IMR-90 (cell line): Measurements from ENCODE around the gene ISOC2. TPM values are rescaled to one million over a fixed set of nuclear protein-coding genes. Genes with fewer than 3 reads are reported as not detected.

Experiments
- ATAC-seq: fragments of 200-7000 bp; cut with Tn5 transposase; 2 replicates; pipeline ENCODE4 v1.9.1; 2020; ENCODE audit warnings: low read depth, mild to moderate bottlenecking, moderate library complexity
- BruUV-seq: library from RNA; stranded (reverse); fragments of 400-500 nt; replicated peaks from 2 replicates; lab custom pipeline; 2021; lab: Mats Ljungman, UMichigan
- CTCF ChIA-PET: fragments of 300-600 bp; formaldehyde crosslinking; extraction: SDS; loops from one replicate; lab custom pipeline; 2021; ENCODE audit warnings: antibody characterized with exemption; lab: Yijun Ruan, JAX
- POLR2A ChIA-PET: fragments of 300-600 bp; sonication (Branson Sonifier 250); formaldehyde crosslinking; loops from one replicate; lab custom pipeline; 2022; ENCODE audit warnings: antibody characterized with exemption; ENCODE audit not compliant: unreplicated experiment; lab: Charles Lee
- DNase-seq: peaks from one replicate; pipeline ENCODE4 v3.0.0; 2013
- H2AFZ ChIP-seq: replicated peaks from 2 replicates; pipeline ENCODE3; 2013; ENCODE audit warnings: low read length, mild to moderate bottlenecking; ENCODE audit not compliant: poor library complexity
- H2AK5ac ChIP-seq: 2 replicates; pipeline ENCODE4 v1.6.1; 2013; ENCODE audit warnings: low read depth, low read length, inconsistent platforms
- H2AK9ac ChIP-seq: replicated peaks from 2 replicates; pipeline ENCODE3; 2013; ENCODE audit warnings: mild to moderate bottlenecking, low read depth, low read length, moderate library complexity; ENCODE audit not compliant: poor library complexity
- H2BK120ac ChIP-seq: 2 replicates; pipeline ENCODE4 v1.6.1; 2013; ENCODE audit warnings: low read depth, low read length, inconsistent platforms
- H2BK15ac ChIP-seq: 3 replicates; pipeline ENCODE4 v1.6.1; 2013; ENCODE audit warnings: low read depth, low read length, inconsistent platforms
- H2BK20ac ChIP-seq: 2 replicates; pipeline ENCODE4 v1.6.1; 2013; ENCODE audit warnings: low read depth, mild to moderate bottlenecking, inconsistent platforms, low read length, moderate library complexity
- H2BK5ac ChIP-seq: 2 replicates; pipeline ENCODE4 v1.6.1; 2013; ENCODE audit warnings: mild to moderate bottlenecking, low read depth, low read length, inconsistent platforms; ENCODE audit not compliant: poor library complexity, severe bottlenecking
- H3K14ac ChIP-seq: replicated peaks from 2 replicates; pipeline ENCODE4 v1.6.1; 2013; ENCODE audit warnings: low read depth, low read length, inconsistent platforms
- H3K18ac ChIP-seq: 2 replicates; pipeline ENCODE4 v1.6.1; 2013; ENCODE audit warnings: low read depth, low read length, control low read depth
- H3K23ac ChIP-seq: 2 replicates; pipeline ENCODE4 v1.6.1; 2013; ENCODE audit warnings: low read depth, low read length, inconsistent platforms
- H3K27ac ChIP-seq: 2 replicates; pipeline ENCODE4 v1.5.1; 2013; ENCODE audit warnings: mild to moderate bottlenecking, control low read depth, low read length; ENCODE audit not compliant: insufficient read depth
- H3K27me3 ChIP-seq: 2 replicates; pipeline ENCODE4 v1.6.1; 2013; ENCODE audit warnings: low read length; ENCODE audit not compliant: control insufficient read depth, insufficient read depth
- H3K36me3 ChIP-seq: 2 replicates; pipeline ENCODE4 v1.6.1; 2013; ENCODE audit warnings: low read length, mixed read lengths; ENCODE audit not compliant: control insufficient read depth, insufficient read depth
- H3K4ac ChIP-seq: 2 replicates; pipeline ENCODE4 v1.6.1; 2013; ENCODE audit warnings: low read depth, low read length, inconsistent platforms
- H3K4me1 ChIP-seq: 2 replicates; pipeline ENCODE4 v1.6.1; 2013; ENCODE audit warnings: low read length, mixed read lengths; ENCODE audit not compliant: control insufficient read depth, insufficient read depth
- H3K4me2 ChIP-seq: 2 replicates; pipeline ENCODE4 v1.6.1; 2013; ENCODE audit warnings: low read depth, mild to moderate bottlenecking, control low read depth, low read length, moderate library complexity
- H3K4me3 ChIP-seq: 2 replicates; pipeline ENCODE4 v1.5.1; 2013; ENCODE audit warnings: low read depth, mild to moderate bottlenecking, control low read depth, low read length, moderate library complexity; ENCODE audit not compliant: insufficient read depth
- H3K56ac ChIP-seq: 2 replicates; pipeline ENCODE4 v1.6.1; 2013; ENCODE audit warnings: low read length, inconsistent platforms; ENCODE audit not compliant: insufficient read depth; ENCODE audit errors: extremely low read depth
- H3K79me1 ChIP-seq, 2 experiments: 2 replicates each; pipeline ENCODE4 v1.6.1; 2013; ENCODE audit warnings: low read length in 2 of 2, inconsistent platforms in 1 of 2, low read depth in 1 of 2
- H3K9ac ChIP-seq: 2 replicates; pipeline ENCODE4 v1.6.1; 2013; ENCODE audit warnings: low read depth, low read length, control low read depth
- H3K9me1 ChIP-seq: 2 replicates; pipeline ENCODE4 v1.6.1; 2013; ENCODE audit warnings: low read length, inconsistent platforms; ENCODE audit not compliant: insufficient read depth
- H3K9me3 ChIP-seq: 2 replicates; pipeline ENCODE4 v1.6.1; 2013; ENCODE audit warnings: low read length; ENCODE audit not compliant: control insufficient read depth, insufficient read depth
- H4K20me1 ChIP-seq: 2 replicates; pipeline ENCODE4 v1.6.1; 2013; ENCODE audit warnings: low read length, inconsistent platforms; ENCODE audit not compliant: insufficient read depth
- H4K5ac ChIP-seq: 2 replicates; pipeline ENCODE4 v1.6.1; 2013; ENCODE audit warnings: mild to moderate bottlenecking, low read depth, low read length, control low read depth
- H4K8ac ChIP-seq, 2 experiments: 2 replicates each; pipeline ENCODE4 v1.6.1; 2013; ENCODE audit warnings: low read depth in 2 of 2, low read length in 2 of 2, control low read depth in 1 of 2, inconsistent platforms in 1 of 2
- H4K91ac ChIP-seq: 2 replicates; pipeline ENCODE4 v1.6.1; 2013; ENCODE audit warnings: low read depth, low read length, inconsistent platforms; ENCODE audit not compliant: insufficient read depth
- BHLHE40 ChIP-seq: fragments of 150-350 bp; IDR thresholded peaks from 2 replicates; pipeline ENCODE4 v1.6.1; 2016; ENCODE audit warnings: mild to moderate bottlenecking, low read depth, low read length
- MAZ ChIP-seq: IDR thresholded peaks from 2 replicates; pipeline ENCODE4 v1.6.1; 2012; ENCODE audit warnings: low read depth, mild to moderate bottlenecking, low read length, improper control_type of control experiment, moderate library complexity, borderline replicate concordance
- MXI1 ChIP-seq: IDR thresholded peaks from 2 replicates; pipeline ENCODE4 v1.6.1; 2012; ENCODE audit warnings: low read depth, mild to moderate bottlenecking, low read length, moderate library complexity, borderline replicate concordance
- RAD21 ChIP-seq: IDR thresholded peaks from 2 replicates; pipeline ENCODE4 v1.6.1; 2012; ENCODE audit warnings: low read length, improper control_type of control experiment
- SMC3 ChIP-seq: fragments of 150-350 bp; IDR thresholded peaks from 2 replicates; pipeline ENCODE4 v1.6.1; 2016; ENCODE audit warnings: low read depth, mild to moderate bottlenecking, antibody characterized with exemption, low read length, moderate library complexity
- WGBS, 2 experiments: methylation state at CpG; one replicate each; pipeline versions ENCODE4 v1.1.5 to v1.1.7; 2013; ENCODE audit warnings: missing lambda C conversion rate in 2 of 2; ENCODE audit not compliant: insufficient read length in 1 of 2; ENCODE audit errors: extremely low coverage in 2 of 2; 5-methylcytosine and 5-hydroxymethylcytosine counted together
- dilution Hi-C: fragments of 300-500 bp; cut with HindIII; formaldehyde crosslinking; loops from one replicate; pipeline ENCODE4 v1.14.3; 2018; ENCODE audit warnings: low sequenced_read_pairs; ENCODE audit not compliant: unreplicated experiment
- in situ Hi-C: fragments of 300-500 bp; cut with MboI; formaldehyde crosslinking; loops from 3 replicates; pipeline ENCODE4 v1.14.3; 2019; ENCODE audit warnings: low sequenced_read_pairs, inconsistent platforms, mixed read lengths
- intact Hi-C: fragments of 100-400 bp; cut with micrococcal nuclease; formaldehyde crosslinking; loops from 2 replicates; pipeline ENCODE4 v1.10.0; 2022
- polyA plus RNA-seq, 3 experiments: library from polyadenylated mRNA; depleted of rRNA; stranded (reverse); fragments of >200 nt; gene quantifications; 2 replicates each; pipeline ENCODE4 v1.2.3, GENCODE V29; 2012; ENCODE audit warnings: low replicate concordance in 1 of 3
- total RNA-seq: library from RNA; depleted of rRNA; stranded (reverse); fragments of >200 nt; gene quantifications from 2 replicates; pipeline ENCODE4 v1.2.3, GENCODE V29; 2012

ISOC2 gene
- total and polyA plus RNA-seq, 2 of the 4 experiments (the other 2 are of a cell fraction): 56.1 to 82.1 TPM

DNA sequence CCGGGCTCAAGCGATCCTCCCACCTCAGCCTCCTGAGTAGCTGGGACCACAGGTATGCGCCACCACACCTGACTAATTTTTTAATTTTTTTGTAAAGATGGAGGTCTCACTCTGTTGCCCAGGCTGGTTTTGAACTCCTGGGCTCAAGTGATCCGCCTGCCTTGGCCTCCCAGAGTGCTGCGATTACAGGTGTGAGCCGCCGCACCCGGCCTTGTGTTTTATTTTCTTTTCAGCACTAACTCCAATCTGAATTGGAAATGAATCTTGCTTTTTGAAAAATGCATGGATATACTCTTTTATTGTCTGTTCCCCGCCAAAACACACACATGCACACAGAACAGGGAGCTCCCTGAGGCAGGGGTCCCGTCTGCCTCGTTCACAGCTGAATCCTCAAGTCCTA, 1.3 kb upstream of the ISOC2 start:
- H3K4me3 ChIP-seq: no peak overlapping the region
- no peak for ATAC-seq
- peaks cover 5 to 24% of the 10 kb centered on the region in 2 experiments; a peak in 3 of 4 replicates for H3K79me1 ChIP-seq
- no peak overlapping the region for H2AFZ ChIP-seq
- no peaks in the 10 kb centered on the region for H3K9me3 ChIP-seq
- H4K5ac ChIP-seq: no peak overlapping the region
- in situ Hi-C loops: no loop called here
- H2BK120ac ChIP-seq: no peak overlapping the region
- TF ChIP-seq RAD21 (no peak), SMC3 (no peak), BHLHE40 (no peak), MXI1 (no peak), MAZ (no peak)
- H3K27me3 ChIP-seq: no peaks in the 10 kb centered on the region
- no peak overlapping the region for H2BK20ac ChIP-seq
- ChIA-PET POLR2A (no interaction called here), CTCF (no interaction called here)
- BruUV-seq: no TSS peak
- no peaks in the 10 kb centered on the region for H3K36me3 ChIP-seq
- H3K27ac ChIP-seq: no peak overlapping the region
- H3K56ac ChIP-seq: no peak overlapping the region
- no peak overlapping the region for H2AK9ac ChIP-seq
- H3K4me2 ChIP-seq: no peak overlapping the region
- H3K23ac ChIP-seq: no peak overlapping the region
- H2AK5ac ChIP-seq: peak overlapping the region; percentile 55; the same call in 1 of the 2 replicates
- 0 out of 2 replicates have a peak, but pooled peaks cover 4% of the 10 kb centered on the region for H3K9me1 ChIP-seq
- intact Hi-C loops: no loop called here
- H4K20me1 ChIP-seq: peaks cover 4% of the 10 kb centered on the region; the same call in 1 of the 2 replicates
- peaks cover 7% of the 10 kb centered on the region for H3K4me1 ChIP-seq
- no peak overlapping the region for H2BK15ac ChIP-seq
- no peak overlapping the region for H3K18ac ChIP-seq
- no peak overlapping the region for H3K9ac ChIP-seq
- WGBS, 2 experiments: no CpG with 5 or more reads among the region's 11 CpGs
- H2BK5ac ChIP-seq: no peak overlapping the region
- peak overlapping the region in 1 of 2 experiments; percentile 98; a peak in 1 of 4 replicates for H4K8ac ChIP-seq
- no peak for DNase-seq
- H3K4ac ChIP-seq: no peak overlapping the region
- dilution Hi-C loops: no loop called here
- H3K14ac ChIP-seq: no peak overlapping the region
- no peak overlapping the region for H4K91ac ChIP-seq
